ENCODE data around the gene LRP1. TPM values are rescaled to one million over a fixed set of nuclear protein-coding genes. Genes with fewer than 3 reads are reported as not detected.
A peak's percentile ranks its signal among the peaks of the same experiment; 100 is the strongest.

The LRP1 gene
- total RNA-seq, 1 donor from 2014 or later = 0.93 TPM

GRCh38 chr12:57240066-57240921 lies 112.0 kb downstream of the LRP1 start:
- peak; percentile 91 for DNase-seq
- no peaks in the 10 kb centered on the region for H3K9me3 Mint-ChIP-seq
- H3K36me3 Mint-ChIP-seq (ENCODE audit: low read depth) = peaks cover 10% of the 10 kb centered on the region
- peaks cover 41% of the 10 kb centered on the region for H3K27me3 Mint-ChIP-seq
- peak overlapping the region; percentile 91 for H3K27ac Mint-ChIP-seq
- peaks cover 59% of the 10 kb centered on the region for H3K4me1 Mint-ChIP-seq
- intact Hi-C loops (cut with micrococcal nuclease) = loop anchor here (10.0 kb wide), 1 partner anchor 605 kb away; the partner anchor contains the start of gene BAZ2A
- peak overlapping the region; percentile 92 for H3K4me3 Mint-ChIP-seq

GRCh38 chr12:57240926-57241401 lies 112.7 kb downstream of the LRP1 start:
- no peaks in the 10 kb centered on the region for H3K9me3 Mint-ChIP-seq
- peaks cover 41% of the 10 kb centered on the region for H3K27me3 Mint-ChIP-seq
- H3K27ac Mint-ChIP-seq = peak overlapping the region; percentile 86
- peaks cover 56% of the 10 kb centered on the region for H3K4me1 Mint-ChIP-seq
- peaks cover 7% of the 10 kb centered on the region for H3K36me3 Mint-ChIP-seq (ENCODE audit: low read depth)
- intact Hi-C loops (cut with micrococcal nuclease) = loop anchor here (10.0 kb wide), 1 partner anchor 606 kb away; the partner anchor contains the start of gene BAZ2A
- peak; percentile 73 for DNase-seq
- peak overlapping the region; percentile 92 for H3K4me3 Mint-ChIP-seq

GRCh38 chr12:57241402-57242310 lies 113.4 kb downstream of the LRP1 start:
- Mint-ChIP-seq H3K4me1 (peaks cover 52% of the 10 kb centered on the region), H3K27ac (peak overlapping the region; percentile 48), H3K4me3 (peak overlapping the region; percentile 37), H3K36me3 (ENCODE audit: low read depth) (peaks cover 6% of the 10 kb centered on the region), H3K9me3 (no peaks in the 10 kb centered on the region), H3K27me3 (peaks cover 38% of the 10 kb centered on the region)
- intact Hi-C loops (cut with micrococcal nuclease) = loop anchor here (10.0 kb wide), 1 partner anchor 607 kb away; the partner anchor contains the start of gene BAZ2A
- no peak for DNase-seq

- Mint-ChIP-seq H3K27ac (no peak overlapping the region), H3K9me3 (no peaks in the 10 kb centered on the region), H3K4me1 (peaks cover 47% of the 10 kb centered on the region), H3K27me3 (peaks cover 31% of the 10 kb centered on the region), H3K4me3 (peak overlapping the region; percentile 81), H3K36me3 (ENCODE audit: low read depth) (peaks cover 3% of the 10 kb centered on the region)
- no peak for DNase-seq
- intact Hi-C loops (cut with micrococcal nuclease) = loop anchor here (10.0 kb wide), 1 partner anchor 608 kb away; the partner anchor contains the start of gene BAZ2A
Observed at GRCh38 chr12:57242329-57242690, 114.0 kb downstream of the LRP1 start.

GRCh38 chr12:57242691-57243454 lies 114.6 kb downstream of the LRP1 start:
- peak overlapping the region; percentile 81 for H3K4me3 Mint-ChIP-seq
- intact Hi-C loops (cut with micrococcal nuclease) = loop anchor here (1.0 to 10.0 kb wide), 2 partner anchors 29 to 608 kb away; partner anchors contain the start of gene BAZ2A
- H3K36me3 Mint-ChIP-seq (ENCODE audit: low read depth) = peaks cover 3% of the 10 kb centered on the region
- no peaks in the 10 kb centered on the region for H3K9me3 Mint-ChIP-seq
- H3K27ac Mint-ChIP-seq = no peak overlapping the region
- peaks cover 41% of the 10 kb centered on the region for H3K4me1 Mint-ChIP-seq
- DNase-seq = peak; percentile 92
- H3K27me3 Mint-ChIP-seq = peaks cover 27% of the 10 kb centered on the region

- H3K27ac Mint-ChIP-seq = peak overlapping the region; percentile 40
- H3K4me3 Mint-ChIP-seq = peak overlapping the region; percentile 81
- H3K9me3 Mint-ChIP-seq = no peaks in the 10 kb centered on the region
- peaks cover 37% of the 10 kb centered on the region for H3K4me1 Mint-ChIP-seq
- intact Hi-C loops (cut with micrococcal nuclease) = loop anchor here (1.0 to 10.0 kb wide), 2 partner anchors 29 to 609 kb away; partner anchors contain the start of gene BAZ2A
- peaks cover 3% of the 10 kb centered on the region for H3K36me3 Mint-ChIP-seq (ENCODE audit: low read depth)
- peaks cover 26% of the 10 kb centered on the region for H3K27me3 Mint-ChIP-seq
- peak; percentile 95 for DNase-seq
Observed at GRCh38 chr12:57243521-57244311, 115.4 kb downstream of the LRP1 start.

- Mint-ChIP-seq H3K9me3 (no peaks in the 10 kb centered on the region), H3K27me3 (peaks cover 23% of the 10 kb centered on the region), H3K27ac (peak overlapping the region; percentile 40), H3K4me3 (peak overlapping the region; percentile 81), H3K4me1 (peaks cover 37% of the 10 kb centered on the region), H3K36me3 (ENCODE audit: low read depth) (peaks cover 3% of the 10 kb centered on the region)
- no peak for DNase-seq
- intact Hi-C loops (cut with micrococcal nuclease) = loop anchor here (10.0 kb wide), 1 partner anchor 610 kb away; the partner anchor contains the start of gene BAZ2A
Observed at GRCh38 chr12:57244312-57244696, 116.0 kb downstream of the LRP1 start.

GRCh38 chr12:57247041-57247440 lies 118.8 kb downstream of the LRP1 start:
- Mint-ChIP-seq H3K4me3 (no peak overlapping the region), H3K27me3 (peaks cover 5% of the 10 kb centered on the region), H3K9me3 (no peaks in the 10 kb centered on the region), H3K27ac (no peak overlapping the region), H3K4me1 (peaks cover 18% of the 10 kb centered on the region), H3K36me3 (ENCODE audit: low read depth) (peaks cover 3% of the 10 kb centered on the region)
- intact Hi-C loops (cut with micrococcal nuclease) = loop anchor here (10.0 kb wide), 1 partner anchor 612 kb away; the partner anchor contains the start of gene BAZ2A
- DNase-seq = no peak

- Mint-ChIP-seq H3K4me1 (peaks cover 6% of the 10 kb centered on the region), H3K9me3 (no peaks in the 10 kb centered on the region), H3K4me3 (peak overlapping the region; percentile 20), H3K27ac (peak overlapping the region; percentile 22), H3K36me3 (ENCODE audit: low read depth) (peaks cover 3% of the 10 kb centered on the region), H3K27me3 (no peaks in the 10 kb centered on the region)
- no peak for DNase-seq
- intact Hi-C loops (cut with micrococcal nuclease) = loop anchor here (10.0 kb wide), 1 partner anchor 614 kb away; the partner anchor contains the start of gene BAZ2A
Observed at GRCh38 chr12:57248934-57249742, 120.9 kb downstream of the LRP1 start.

- Mint-ChIP-seq H3K27me3 (no peaks in the 10 kb centered on the region), H3K36me3 (ENCODE audit: low read depth) (peaks cover 5% of the 10 kb centered on the region), H3K4me3 (no peak overlapping the region), H3K27ac (no peak overlapping the region), H3K4me1 (peaks cover 4% of the 10 kb centered on the region), H3K9me3 (no peaks in the 10 kb centered on the region)
- intact Hi-C loops (cut with micrococcal nuclease) = no loop called here
- DNase-seq = no peak
Observed at GRCh38 chr12:57250541-57250940, 122.3 kb downstream of the LRP1 start.

GRCh38 chr12:57250956-57251355 lies 122.7 kb downstream of the LRP1 start, which contains the start of gene STAC3:
Gene STAC3 (minus strand): TSS chr12:57251187. CDS start chr12:57249636, 1,551 bp downstream.
- Mint-ChIP-seq H3K36me3 (ENCODE audit: low read depth) (peaks cover 5% of the 10 kb centered on the region), H3K4me1 (peaks cover 4% of the 10 kb centered on the region), H3K9me3 (no peaks in the 10 kb centered on the region), H3K27me3 (no peaks in the 10 kb centered on the region), H3K4me3 (no peak within 1 kb of the TSS), H3K27ac (no peak within 1 kb of the TSS)
- no peak for DNase-seq
- intact Hi-C loops (cut with micrococcal nuclease) = no loop called here
